GM18858 (cell line): Measurements from ENCODE around the gene RPSA.
"Not testable (repeated sequence)": the region's sequence is repeated elsewhere in the genome, so short reads cannot be mapped to it uniquely, and the experiment has no call there.

Experiments used
- ATAC-seq: cut with Tn5 transposase; IDR thresholded peaks from one replicate; pipeline ENCODE4 v1.9.1; 2021; ENCODE audit not compliant: unreplicated experiment

Gene RPSA

GRCh38 chr3:39406368-39407258 lies at the start of gene RPSA:
TSS of gene RPSA (plus strand) at chr3:39406720. CDS start at chr3:39407654, 934 bp downstream.
- peak; percentile 88 for ATAC-seq

DNA sequence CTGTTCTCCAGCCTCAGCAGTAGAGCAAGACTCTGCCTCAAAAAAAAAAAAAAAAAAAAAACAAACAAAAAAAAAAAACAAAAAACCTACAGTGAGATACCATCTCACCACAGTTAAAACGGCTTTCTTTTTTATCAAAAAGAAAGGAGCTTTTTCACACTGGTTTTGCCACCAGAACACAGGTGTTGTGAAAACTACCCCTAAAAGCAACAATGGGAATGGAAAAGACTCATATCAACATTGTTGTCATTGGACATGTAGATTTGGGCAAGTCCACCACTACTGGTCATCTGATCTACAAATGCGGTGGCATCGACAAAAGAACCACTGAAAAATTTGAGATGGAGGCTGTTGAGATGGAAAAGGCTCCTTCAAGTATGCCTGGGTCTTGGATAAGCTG lies 48.2 kb upstream of the RPSA start:
- no peak for ATAC-seq

DNA sequence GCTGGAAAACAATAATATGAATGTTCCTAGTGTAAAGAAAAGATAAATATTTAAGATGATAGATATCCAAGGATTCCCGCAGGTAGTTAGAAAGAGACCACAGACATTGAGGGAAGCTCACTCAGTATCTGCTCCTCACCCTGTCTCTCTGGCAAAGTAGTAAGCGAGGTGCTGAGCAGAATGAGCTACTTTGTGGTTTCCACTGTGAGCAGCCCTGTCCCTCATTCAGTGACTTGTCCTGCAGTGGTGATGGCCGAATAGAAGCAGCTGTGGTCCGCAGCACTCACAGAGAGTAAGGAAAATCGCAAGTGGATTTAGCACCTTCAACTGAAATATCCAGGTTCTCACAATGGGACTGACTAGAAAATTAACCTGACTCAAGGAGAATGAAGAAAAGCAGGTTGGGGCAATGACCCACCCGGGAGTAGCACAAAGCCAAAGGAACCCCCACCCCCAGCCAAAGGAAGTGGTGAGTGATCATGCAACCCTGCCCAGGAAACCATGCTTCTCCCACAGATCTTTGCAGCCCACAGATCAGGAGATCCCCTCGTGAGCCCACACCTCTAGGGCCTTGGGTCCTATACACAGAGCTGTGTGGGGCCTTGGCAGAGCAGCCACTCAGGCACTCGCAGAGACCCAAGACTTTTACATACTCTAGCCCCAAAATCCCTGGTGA lies 45.1 kb upstream of the RPSA start:
- no peak for ATAC-seq

DNA sequence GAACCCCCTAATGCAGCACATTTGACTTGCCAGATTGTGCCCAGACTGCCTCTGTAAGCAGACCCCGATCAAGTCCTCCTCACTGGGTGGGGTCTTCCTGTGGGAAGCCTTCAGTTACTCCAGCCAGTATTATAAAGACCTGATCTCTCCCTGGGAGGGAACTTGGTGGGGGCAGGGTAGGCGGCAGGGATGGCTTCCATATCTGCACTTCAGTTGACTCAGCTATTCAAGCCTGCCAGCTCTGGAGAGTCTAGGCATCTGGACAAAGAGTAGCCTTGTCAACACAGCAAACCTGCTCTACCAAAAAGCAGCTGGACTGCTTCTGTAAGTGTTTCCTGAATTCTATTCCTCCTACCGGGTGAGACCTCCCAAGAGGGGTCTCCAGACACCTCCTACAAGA lies 44.3 kb upstream of the RPSA start:
- ATAC-seq = no peak

GRCh38 chr3:39362812-39363211 lies 43.7 kb upstream of the RPSA start:
- no peak for ATAC-seq

- not testable (repeated sequence) for ATAC-seq
These were observed 36.1 kb upstream of the RPSA start for GRCh38 chr3:39370450-39370849.

DNA sequence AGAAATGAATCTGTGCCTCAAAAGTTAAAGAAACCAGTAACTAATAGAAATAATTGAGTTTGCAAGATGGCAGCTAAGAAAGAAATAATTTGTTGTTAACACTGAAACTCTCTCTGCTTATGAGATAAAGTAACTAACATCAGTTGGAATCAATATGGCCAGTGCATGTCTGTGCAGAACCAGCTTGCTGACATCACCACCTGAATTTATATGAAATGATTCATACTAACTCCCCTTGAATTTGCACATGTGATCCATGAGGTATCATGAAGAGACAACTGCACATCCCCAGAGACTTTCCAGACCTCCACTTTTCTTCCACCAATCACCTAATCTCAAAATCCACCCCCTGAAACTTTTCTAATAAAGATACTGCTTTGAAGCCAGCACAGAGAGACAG lies 33.7 kb upstream of the RPSA start:
- ATAC-seq = no peak

GRCh38 chr3:39376959-39377634 lies 29.4 kb upstream of the RPSA start:
- no peak for ATAC-seq

DNA sequence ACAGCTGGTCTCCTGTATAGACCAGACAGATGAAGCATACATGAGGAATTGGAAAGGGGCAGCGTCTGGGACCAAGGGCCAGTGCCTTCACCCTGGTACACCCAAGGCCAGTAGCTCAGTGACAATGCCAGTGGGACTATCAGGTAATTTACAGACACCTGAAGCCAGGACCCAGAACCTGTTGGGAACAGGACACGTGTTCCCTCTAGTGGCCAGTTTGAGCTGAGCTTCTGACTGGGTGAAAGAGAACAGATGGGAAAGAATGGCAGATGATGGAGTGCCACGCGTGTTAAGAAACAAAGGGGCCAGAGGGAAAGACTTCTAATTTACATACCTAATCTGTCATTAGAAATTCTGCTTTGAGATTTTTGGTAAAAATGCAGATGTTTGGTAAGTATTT lies 28.4 kb upstream of the RPSA start:
- ATAC-seq = peak; percentile 77

GRCh38 chr3:39378957-39379777 lies 27.4 kb upstream of the RPSA start:
- ATAC-seq = no peak

- ATAC-seq = no peak
These were observed 26.8 kb upstream of the RPSA start for GRCh38 chr3:39379778-39380155.

DNA sequence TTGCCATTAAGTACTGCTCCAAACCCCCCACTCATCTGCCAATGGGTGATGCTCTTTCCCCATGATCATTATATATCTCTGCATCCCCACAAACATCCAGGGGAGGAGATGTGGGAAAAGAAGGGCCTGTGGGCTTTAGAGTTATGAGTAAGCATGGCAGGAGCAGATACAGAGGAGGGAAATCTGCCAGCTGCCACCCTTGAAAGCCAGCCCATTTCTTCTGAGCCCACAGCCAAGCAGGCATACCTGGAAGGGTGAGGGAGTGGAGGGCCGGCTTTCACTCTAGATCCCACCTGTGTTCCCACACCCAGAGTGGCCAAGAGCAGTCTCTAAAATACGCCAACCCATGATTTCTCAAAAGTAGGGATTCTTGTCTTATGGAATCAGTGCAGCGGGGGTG lies 25.1 kb upstream of the RPSA start:
- ATAC-seq = no peak

DNA sequence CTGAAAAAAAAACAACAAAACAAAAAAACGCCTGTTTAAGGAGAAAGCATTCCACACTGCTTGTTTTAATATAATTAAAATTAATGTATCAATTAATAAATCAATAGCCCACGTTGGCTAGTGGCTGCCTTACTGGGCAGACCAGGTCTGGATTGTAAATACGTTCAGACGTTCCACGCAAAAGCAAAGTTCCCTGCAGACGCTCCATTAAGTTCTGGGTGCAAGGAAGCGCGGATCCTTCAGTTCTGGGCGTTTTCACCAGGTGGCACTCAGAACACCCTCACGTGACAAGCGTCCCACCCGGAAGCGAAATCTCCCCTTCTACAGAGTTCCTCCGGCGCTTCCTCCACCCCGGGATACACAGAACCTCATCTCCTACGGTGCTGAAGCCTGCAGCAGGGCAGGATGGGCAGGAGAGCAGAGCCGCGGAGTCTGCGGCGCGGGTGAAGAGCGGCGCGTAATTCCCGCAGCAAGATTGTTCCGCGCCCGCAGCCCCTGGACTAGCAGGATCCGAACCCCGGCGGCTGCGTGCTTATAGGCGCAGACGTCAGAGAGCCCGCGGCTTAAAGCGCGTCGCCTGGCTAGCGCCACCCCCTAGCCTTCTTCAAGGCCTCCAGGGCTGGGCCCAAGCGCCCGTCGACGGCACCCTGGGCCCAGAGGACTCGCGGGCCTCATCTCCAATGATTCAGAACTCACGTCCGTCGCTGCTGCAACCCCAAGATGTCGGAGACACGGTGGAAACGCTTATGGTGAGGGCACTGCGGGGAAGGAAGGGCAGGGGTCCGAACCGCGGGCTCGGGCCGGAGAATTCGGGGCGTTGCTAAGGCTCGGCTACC lies 23.3 kb upstream of the RPSA start, which contains the start of gene SLC25A38:
SLC25A38 (plus strand) TSS at position 326 of the 836 bp plus-strand sequence; CDS start at position 681, 355 bp downstream.
- ATAC-seq = peak; percentile 61

DNA sequence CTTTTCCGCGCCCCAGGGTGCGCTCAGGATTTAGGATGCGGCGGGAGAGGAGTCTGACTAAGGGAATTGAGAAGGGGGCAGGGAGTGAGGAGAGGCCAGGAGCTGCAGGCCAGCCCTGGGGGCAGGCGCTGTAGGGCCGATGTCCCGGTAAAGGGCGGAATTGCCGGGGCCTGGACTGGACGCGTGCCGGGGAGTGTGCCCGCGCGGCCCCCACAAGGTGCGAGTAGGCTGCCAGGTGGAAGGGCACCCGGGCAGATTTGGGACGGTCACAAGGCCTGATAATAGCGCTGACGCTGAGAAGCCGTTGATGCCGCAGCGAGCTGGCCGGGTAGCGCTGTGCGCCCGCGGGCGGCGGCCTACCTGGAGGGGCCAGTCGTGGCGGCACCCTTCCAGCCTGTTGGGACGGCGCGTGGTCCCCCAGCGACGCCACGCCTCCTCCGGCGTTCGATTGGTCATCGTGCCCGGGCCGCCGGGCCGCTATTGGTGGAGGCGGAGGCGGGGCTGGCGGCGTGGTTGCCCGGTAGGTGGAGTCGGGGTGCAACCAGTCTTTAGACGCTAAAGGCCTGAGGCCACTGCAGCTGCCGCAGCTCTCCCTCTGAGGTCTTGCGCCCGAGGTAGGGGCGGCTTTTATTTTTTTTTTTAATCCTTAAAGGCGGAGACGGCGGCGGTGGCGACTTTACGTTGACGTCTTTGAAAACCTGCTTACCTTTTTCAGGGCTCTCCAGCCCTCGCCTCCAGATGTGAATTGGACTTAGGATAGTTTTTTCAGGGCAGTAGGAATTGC lies 22.4 kb upstream of the RPSA start:
- peak; percentile 55 for ATAC-seq

DNA sequence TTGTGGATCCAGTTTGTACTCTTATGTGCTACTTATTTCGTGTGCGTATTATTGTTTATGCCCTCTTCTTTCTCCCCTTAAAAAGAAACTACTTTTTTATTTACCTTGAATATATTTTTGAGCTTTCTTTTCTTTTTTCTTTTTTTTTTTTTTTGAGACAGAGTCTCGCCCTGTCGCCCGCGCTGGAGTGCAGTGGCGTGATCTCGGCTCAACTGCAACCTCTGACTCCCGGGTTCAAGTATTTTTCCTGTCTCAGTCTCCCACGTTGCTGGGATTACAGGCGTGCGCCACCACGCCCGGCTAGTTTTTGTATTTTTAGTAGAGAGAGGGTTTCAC lies 21.9 kb upstream of the RPSA start:
- ATAC-seq = no peak

- ATAC-seq = no peak
These were observed 20.9 kb upstream of the RPSA start for GRCh38 chr3:39385456-39386090.

- ATAC-seq = no peak
These were observed 20.2 kb upstream of the RPSA start for GRCh38 chr3:39386318-39386717.

GRCh38 chr3:39387411-39387975 lies 19.0 kb upstream of the RPSA start:
- ATAC-seq = no peak
